Effector memory CD4-positive, alpha-beta T cell (primary cell): Measurements from ENCODE around the gene BBS12.

Experiments
- DNase-seq, 3 donors: peaks; one replicate each; pipeline ENCODE4 v3.0.0-alpha.2; 2020
- H3K27ac ChIP-seq: 2 replicates; pipeline ENCODE4 v1.7.0; 2013; ENCODE audit warnings: mild to moderate bottlenecking, low read length, moderate library complexity; ENCODE audit not compliant: insufficient read depth, poor library complexity, severe bottlenecking
- H3K27me3 ChIP-seq: replicated peaks from 2 replicates; pipeline ENCODE4 v1.7.0; 2013; ENCODE audit warnings: mild to moderate bottlenecking, low read length; ENCODE audit not compliant: insufficient read depth, control insufficient read depth, poor library complexity, severe bottlenecking
- H3K36me3 ChIP-seq: 2 replicates; pipeline ENCODE4 v1.7.0; 2013; ENCODE audit warnings: mild to moderate bottlenecking, low read length, moderate library complexity; ENCODE audit not compliant: control insufficient read depth, insufficient read depth
- H3K4me1 ChIP-seq: 2 replicates; pipeline ENCODE4 v1.7.0; 2013; ENCODE audit warnings: low read length, mild to moderate bottlenecking; ENCODE audit not compliant: control insufficient read depth, insufficient read depth, poor library complexity, severe bottlenecking
- H3K4me3 ChIP-seq: 2 replicates; pipeline ENCODE4 v1.7.0; 2013; ENCODE audit warnings: low read length, low read depth, mild to moderate bottlenecking; ENCODE audit not compliant: insufficient read depth, poor library complexity, severe bottlenecking
- H3K9me3 ChIP-seq: 2 replicates; pipeline ENCODE4 v1.7.0; 2013; ENCODE audit warnings: mild to moderate bottlenecking, low read length, moderate library complexity; ENCODE audit not compliant: control insufficient read depth

The BBS12 gene

DNA sequence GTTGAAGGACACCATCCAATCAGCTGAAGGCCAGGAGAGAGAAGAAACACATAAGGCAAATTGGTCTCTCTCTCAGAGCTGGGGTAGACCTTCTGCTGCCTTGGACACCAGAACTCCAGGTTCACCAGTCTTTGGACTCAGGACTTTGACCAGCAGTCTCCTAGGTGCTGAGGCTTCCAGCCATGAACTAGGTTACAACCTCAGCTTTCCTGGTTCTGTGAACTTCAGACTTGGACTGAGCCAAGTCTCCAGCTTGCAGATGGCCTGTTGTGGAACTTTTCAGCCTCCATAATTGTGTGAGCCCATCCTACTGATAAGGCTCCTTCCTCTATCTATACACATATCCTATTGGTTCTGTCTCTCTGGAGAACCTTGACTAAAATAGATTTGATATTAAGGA is 20.6 kb upstream of the BBS12 start:
- H3K9me3 ChIP-seq, result no peaks in the 10 kb centered on the region
- H3K4me1 ChIP-seq, result no peaks in the 10 kb centered on the region
- H3K4me3 ChIP-seq, result no peak overlapping the region
- no peaks in the 10 kb centered on the region for H3K27me3 ChIP-seq
- no peaks in the 10 kb centered on the region for H3K36me3 ChIP-seq
- DNase-seq, result no peak
- no peak overlapping the region for H3K27ac ChIP-seq

DNA sequence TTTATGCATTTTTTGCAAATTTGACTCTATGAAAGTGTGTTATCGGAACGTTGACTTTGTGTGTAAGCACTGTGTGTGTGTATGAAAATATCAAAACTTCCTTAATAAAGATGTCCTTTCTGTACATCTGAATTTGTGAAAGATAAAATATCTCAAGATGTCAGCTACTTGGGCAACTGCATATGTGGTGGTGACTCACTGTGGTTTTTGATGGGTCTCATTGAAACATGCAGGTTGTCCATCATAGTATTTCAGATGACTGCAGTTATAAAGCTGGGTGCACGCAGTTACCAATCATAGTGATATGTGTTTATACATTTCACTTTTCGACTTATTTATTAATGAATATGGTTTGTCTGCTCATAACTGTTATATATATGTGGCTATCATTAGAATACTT is 19.7 kb upstream of the BBS12 start:
- H3K27ac ChIP-seq, result no peak overlapping the region
- H3K4me1 ChIP-seq, result no peaks in the 10 kb centered on the region
- no peaks in the 10 kb centered on the region for H3K36me3 ChIP-seq
- H3K9me3 ChIP-seq, result no peaks in the 10 kb centered on the region
- DNase-seq, result no peak
- no peaks in the 10 kb centered on the region for H3K27me3 ChIP-seq
- H3K4me3 ChIP-seq, result no peak overlapping the region

DNA sequence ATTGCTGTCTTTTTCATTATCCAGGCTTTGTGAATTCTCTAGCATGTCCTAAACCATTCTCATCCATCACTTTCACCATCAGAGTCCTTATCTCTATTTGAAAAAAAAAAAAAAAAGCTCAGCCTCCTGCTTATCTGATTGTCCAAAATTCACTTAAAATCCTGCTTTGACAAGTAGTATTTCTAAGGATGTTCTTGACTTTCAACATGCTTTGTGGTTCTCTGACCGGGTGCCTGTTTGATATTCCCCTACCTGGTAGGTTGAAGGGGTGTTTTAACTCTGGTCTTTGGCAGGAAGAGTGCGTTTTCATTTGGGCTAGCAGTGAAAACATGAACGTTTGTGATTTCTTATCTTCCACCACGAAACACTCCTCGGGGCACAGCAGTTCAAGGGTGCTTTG is 17.3 kb upstream of the BBS12 start:
- no peak for DNase-seq
- no peak overlapping the region for H3K4me3 ChIP-seq

GRCh38 chr4:122716825-122717448 is 15.6 kb upstream of the BBS12 start:
- DNase-seq, result peak; percentile 22 to 52 (median 43)
- no peak overlapping the region for H3K4me3 ChIP-seq
- H3K27me3 ChIP-seq, result no peaks in the 10 kb centered on the region
- no peaks in the 10 kb centered on the region for H3K9me3 ChIP-seq
- no peak overlapping the region for H3K27ac ChIP-seq
- no peaks in the 10 kb centered on the region for H3K4me1 ChIP-seq
- H3K36me3 ChIP-seq, result no peaks in the 10 kb centered on the region

More for the DNA sequence above, 17.3 kb upstream of the BBS12 start:
- no peak overlapping the region for H3K27ac ChIP-seq
- no peaks in the 10 kb centered on the region for H3K9me3 ChIP-seq
- no peaks in the 10 kb centered on the region for H3K36me3 ChIP-seq
- no peaks in the 10 kb centered on the region for H3K27me3 ChIP-seq
- H3K4me1 ChIP-seq, result no peaks in the 10 kb centered on the region

- no peak for DNase-seq
- Histone ChIP-seq H3K4me1 (no peaks in the 10 kb centered on the region), H3K27me3 (no peaks in the 10 kb centered on the region), H3K27ac (no peak overlapping the region), H3K4me3 (no peak overlapping the region), H3K9me3 (no peaks in the 10 kb centered on the region), H3K36me3 (no peaks in the 10 kb centered on the region)
These were observed 14.2 kb upstream of the BBS12 start for GRCh38 chr4:122718281-122718680.

GRCh38 chr4:122722256-122722655 is 10.2 kb upstream of the BBS12 start:
- Histone ChIP-seq H3K27me3 (no peaks in the 10 kb centered on the region), H3K9me3 (no peaks in the 10 kb centered on the region), H3K27ac (no peak overlapping the region), H3K4me1 (no peaks in the 10 kb centered on the region), H3K36me3 (no peaks in the 10 kb centered on the region), H3K4me3 (no peak overlapping the region)
- DNase-seq, result no peak

DNA sequence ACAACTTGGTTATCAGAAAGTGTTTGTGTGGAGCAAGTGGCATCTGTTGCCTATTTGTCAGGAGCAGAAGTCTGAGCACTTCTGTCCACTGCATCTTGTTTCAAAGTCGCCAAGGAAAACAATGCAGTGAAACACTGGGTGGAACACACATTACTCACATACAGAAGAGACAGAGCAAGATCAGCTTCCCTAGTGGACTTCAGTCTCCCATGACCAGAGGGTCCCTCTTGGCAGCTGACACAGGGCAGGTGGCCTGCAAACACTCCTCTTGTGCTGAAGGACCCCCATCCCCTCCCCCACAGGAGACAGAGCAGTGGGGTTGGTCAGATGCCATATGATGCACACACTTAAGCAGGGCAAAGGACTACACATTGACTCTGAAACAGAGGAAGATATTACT is 3.6 kb upstream of the BBS12 start:
- H3K27ac ChIP-seq, result no peak overlapping the region
- H3K4me3 ChIP-seq, result no peak overlapping the region
- no peaks in the 10 kb centered on the region for H3K9me3 ChIP-seq
- peaks cover 14% of the 10 kb centered on the region for H3K4me1 ChIP-seq
- no peaks in the 10 kb centered on the region for H3K27me3 ChIP-seq
- no peak for DNase-seq
- H3K36me3 ChIP-seq, result no peaks in the 10 kb centered on the region

DNA sequence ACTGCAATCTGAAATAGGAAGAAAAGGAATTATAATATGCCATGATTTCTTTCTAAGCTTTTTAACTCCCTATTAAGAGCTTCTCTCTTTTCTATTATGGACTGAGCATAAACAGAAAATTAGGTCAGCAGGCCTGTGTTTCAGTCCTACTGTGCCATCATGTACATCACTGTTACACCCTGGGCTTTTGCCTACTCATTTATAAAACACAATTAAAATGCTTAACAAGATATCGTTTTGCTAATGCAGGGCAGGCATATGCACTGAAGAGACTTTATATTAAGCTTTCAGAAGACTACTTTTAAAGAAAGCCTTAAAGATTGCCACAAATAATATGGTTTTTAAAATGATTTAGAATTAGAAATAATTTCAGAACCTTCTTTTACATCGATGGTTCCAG is 828 bp upstream of the BBS12 start:
- Histone ChIP-seq H3K4me1 (peaks cover 14% of the 10 kb centered on the region), H3K4me3 (peak overlapping the region; percentile 15), H3K27ac (peak overlapping the region; percentile 58)

DNA sequence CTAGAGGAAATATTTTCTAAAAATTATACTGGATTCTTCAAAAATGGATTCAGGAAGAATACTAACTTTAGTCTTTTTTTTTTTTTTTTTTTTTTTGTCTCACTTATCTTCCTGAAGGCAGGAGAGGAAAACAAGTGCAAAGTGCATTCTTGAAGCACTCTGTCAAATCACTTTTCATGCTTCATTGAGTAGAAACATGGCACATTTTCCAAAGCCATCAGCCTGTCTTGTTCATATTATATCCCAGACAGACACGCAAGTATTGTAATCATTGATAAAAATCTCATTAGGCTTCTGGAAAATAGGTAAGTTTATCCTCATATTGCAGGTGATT is 1.2 kb downstream of the BBS12 start:
- no peaks in the 10 kb centered on the region for H3K9me3 ChIP-seq
- H3K27me3 ChIP-seq, result no peaks in the 10 kb centered on the region
- peaks cover 14% of the 10 kb centered on the region for H3K4me1 ChIP-seq
- no peaks in the 10 kb centered on the region for H3K36me3 ChIP-seq
- H3K27ac ChIP-seq, result peak overlapping the region; percentile 89
- DNase-seq, result no peak
- H3K4me3 ChIP-seq, result no peak overlapping the region

More for the DNA sequence above, 828 bp upstream of the BBS12 start:
- H3K9me3 ChIP-seq, result no peaks in the 10 kb centered on the region
- H3K27me3 ChIP-seq, result no peaks in the 10 kb centered on the region
- no peaks in the 10 kb centered on the region for H3K36me3 ChIP-seq
- no peak for DNase-seq

DNA sequence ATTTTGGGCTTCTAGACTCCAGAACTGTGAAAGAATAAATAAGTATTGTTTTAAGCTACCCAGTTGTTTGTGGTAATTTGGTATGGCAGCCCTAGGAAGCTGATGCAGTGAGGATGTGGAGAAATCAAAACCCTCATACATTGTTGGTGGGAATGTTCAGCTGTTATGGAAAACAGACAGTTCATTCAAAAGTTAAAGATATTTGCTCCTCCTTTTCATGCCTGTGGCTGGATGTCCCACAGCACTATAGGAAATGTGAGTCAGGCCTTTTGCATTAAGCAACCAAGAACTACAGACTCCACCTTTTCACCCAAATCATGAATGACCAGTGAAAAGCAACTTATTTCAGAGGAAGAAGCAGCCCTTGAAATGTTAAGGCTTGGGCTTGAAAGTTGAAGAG is 6.7 kb downstream of the BBS12 start:
- Histone ChIP-seq H3K9me3 (no peaks in the 10 kb centered on the region), H3K4me1 (no peaks in the 10 kb centered on the region), H3K4me3 (no peak overlapping the region), H3K36me3 (peaks cover 8% of the 10 kb centered on the region), H3K27ac (no peak overlapping the region), H3K27me3 (no peaks in the 10 kb centered on the region)
- DNase-seq, result no peak
